Thoracic aorta (tissue), 2 donors: Measurements from ENCODE around the gene CARD9. TPM values are rescaled to one million over a fixed set of nuclear protein-coding genes. Genes with fewer than 3 reads are reported as not detected.

Experiments used
- ATAC-seq: fragments of 150-250 bp; one replicate; pipeline ENCODE4 v1.8.0; 2017; ENCODE audit warnings: low read depth; ENCODE audit not compliant: insufficient number of reproducible peaks, low FRiP score
- DNase-seq: peaks from one replicate; pipeline ENCODE4 v3.0.0-alpha.2; 2020; ENCODE audit warnings: low spot score
- H3K27ac ChIP-seq, 2 donors: fragments of 200-600 bp; sonication (generic); 1 replicate in 1 of 2; 2 replicates in 1 of 2; pipeline ENCODE4 v1.5.1; 2016; ENCODE audit warnings: mild to moderate bottlenecking in 2 of 2, moderate library complexity in 2 of 2
- H3K27me3 ChIP-seq: fragments of 200-600 bp; sonication (generic); replicated peaks from 2 replicates; pipeline ENCODE4 v1.6.0; 2016; ENCODE audit warnings: mild to moderate bottlenecking; ENCODE audit not compliant: insufficient read depth
- H3K36me3 ChIP-seq: fragments of 200-600 bp; sonication (generic); one replicate; pipeline ENCODE4 v1.5.1; 2016
- H3K4me1 ChIP-seq, 2 donors: fragments of 200-600 bp; sonication (generic); 1 replicate in 1 of 2; 2 replicates in 1 of 2; pipeline versions ENCODE4 v1.5.1 to v1.6.0; 2016; ENCODE audit warnings: low read depth in 2 of 2, mild to moderate bottlenecking in 1 of 2; ENCODE audit not compliant: control insufficient read depth in 1 of 2
- H3K4me3 ChIP-seq: fragments of 200-600 bp; sonication (generic); 2 replicates; pipeline ENCODE4 v1.5.1; 2016; ENCODE audit warnings: mild to moderate bottlenecking
- H3K9me3 ChIP-seq: fragments of 200-600 bp; sonication (generic); 2 replicates; pipeline ENCODE4 v1.5.1; 2016
- total RNA-seq, 2 donors: library from RNA; depleted of rRNA; stranded (reverse); fragments of >200 nt; gene quantifications; one replicate each; pipeline versions ENCODE4 v1.1.0 to v1.2.3, GENCODE V29; 2016
- TF ChIP-seq, protein P1 (sequence below): fragments of 200-600 bp; sonication (generic); IDR thresholded peaks from one replicate; pipeline ENCODE4 v1.5.1; 2019; ENCODE audit warnings: antibody characterized with exemption

CARD9 gene
- total RNA-seq, 2 donors from 2014 or later, result 1.4 to 6.6 TPM

DNA sequence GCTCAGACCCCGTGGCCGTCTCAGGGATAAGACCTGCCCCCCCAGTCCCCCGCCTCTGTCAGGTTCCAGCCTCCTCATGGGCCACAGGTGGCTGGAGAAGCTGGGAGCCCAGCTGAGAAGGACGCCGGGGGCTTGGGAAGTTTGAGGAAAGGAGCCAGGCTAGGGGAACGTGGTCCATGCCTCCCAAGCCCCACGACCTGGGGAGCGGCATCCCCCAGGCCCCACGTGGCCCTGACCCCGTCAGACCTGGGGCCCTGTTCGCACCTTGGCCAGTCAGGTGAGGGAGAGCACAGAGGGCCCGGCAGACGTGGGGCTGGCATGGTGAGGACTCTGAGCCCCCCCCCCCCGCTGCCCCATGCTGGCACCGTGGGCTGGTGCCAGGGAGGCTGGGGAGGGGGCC lies 42.4 kb downstream of the CARD9 start:
- Histone ChIP-seq H3K4me3 (no peak overlapping the region), H3K27me3 (no peaks in the 10 kb centered on the region), H3K4me1 (peaks cover 22 to 31% of the 10 kb centered on the region in 2 donors), H3K27ac (no peak overlapping the region), H3K36me3 (peaks cover 7% of the 10 kb centered on the region), H3K9me3 (no peaks in the 10 kb centered on the region)
- DNase-seq (no peak), ATAC-seq (no peak)
- TF ChIP-seq, protein P1, sequence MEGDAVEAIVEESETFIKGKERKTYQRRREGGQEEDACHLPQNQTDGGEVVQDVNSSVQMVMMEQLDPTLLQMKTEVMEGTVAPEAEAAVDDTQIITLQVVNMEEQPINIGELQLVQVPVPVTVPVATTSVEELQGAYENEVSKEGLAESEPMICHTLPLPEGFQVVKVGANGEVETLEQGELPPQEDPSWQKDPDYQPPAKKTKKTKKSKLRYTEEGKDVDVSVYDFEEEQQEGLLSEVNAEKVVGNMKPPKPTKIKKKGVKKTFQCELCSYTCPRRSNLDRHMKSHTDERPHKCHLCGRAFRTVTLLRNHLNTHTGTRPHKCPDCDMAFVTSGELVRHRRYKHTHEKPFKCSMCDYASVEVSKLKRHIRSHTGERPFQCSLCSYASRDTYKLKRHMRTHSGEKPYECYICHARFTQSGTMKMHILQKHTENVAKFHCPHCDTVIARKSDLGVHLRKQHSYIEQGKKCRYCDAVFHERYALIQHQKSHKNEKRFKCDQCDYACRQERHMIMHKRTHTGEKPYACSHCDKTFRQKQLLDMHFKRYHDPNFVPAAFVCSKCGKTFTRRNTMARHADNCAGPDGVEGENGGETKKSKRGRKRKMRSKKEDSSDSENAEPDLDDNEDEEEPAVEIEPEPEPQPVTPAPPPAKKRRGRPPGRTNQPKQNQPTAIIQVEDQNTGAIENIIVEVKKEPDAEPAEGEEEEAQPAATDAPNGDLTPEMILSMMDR, result no peak

DNA sequence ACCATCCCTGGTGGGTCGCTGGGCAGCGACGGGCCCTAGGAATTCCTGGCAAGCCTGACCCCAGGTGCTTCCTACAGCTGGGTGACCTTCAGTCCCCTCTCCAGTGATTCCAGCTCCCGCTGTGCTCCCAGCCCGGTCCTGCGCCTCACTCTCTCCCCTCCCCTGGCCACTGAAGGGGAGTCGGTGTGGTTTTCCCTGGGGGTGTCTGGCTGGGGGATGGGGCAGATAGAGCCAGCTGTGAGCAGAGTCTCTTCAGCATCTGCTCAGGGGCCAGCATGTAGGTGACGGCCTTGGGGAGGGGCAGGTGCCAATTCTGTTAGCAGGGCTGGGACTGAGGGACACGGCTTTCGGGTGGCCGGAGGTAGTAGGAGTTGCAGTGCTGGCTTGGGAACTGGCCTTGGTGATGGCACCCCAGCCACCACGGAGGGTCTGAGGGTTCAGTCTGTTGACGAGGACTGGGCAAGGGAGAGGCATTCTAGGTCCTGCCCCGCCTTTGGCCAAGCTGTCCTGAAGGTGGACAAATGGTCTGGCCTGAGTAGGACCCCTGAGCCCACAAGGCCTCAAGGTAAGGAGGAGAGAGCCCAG lies 43.0 kb downstream of the CARD9 start:
- ATAC-seq (no peak), DNase-seq (no peak)
- Histone ChIP-seq H3K27ac (no peak overlapping the region), H3K4me1 (peaks cover 24 to 36% of the 10 kb centered on the region in 2 donors), H3K27me3 (no peaks in the 10 kb centered on the region), H3K9me3 (no peaks in the 10 kb centered on the region), H3K4me3 (no peak overlapping the region), H3K36me3 (peaks cover 4% of the 10 kb centered on the region)
- TF ChIP-seq, protein P1, result no peak

DNA sequence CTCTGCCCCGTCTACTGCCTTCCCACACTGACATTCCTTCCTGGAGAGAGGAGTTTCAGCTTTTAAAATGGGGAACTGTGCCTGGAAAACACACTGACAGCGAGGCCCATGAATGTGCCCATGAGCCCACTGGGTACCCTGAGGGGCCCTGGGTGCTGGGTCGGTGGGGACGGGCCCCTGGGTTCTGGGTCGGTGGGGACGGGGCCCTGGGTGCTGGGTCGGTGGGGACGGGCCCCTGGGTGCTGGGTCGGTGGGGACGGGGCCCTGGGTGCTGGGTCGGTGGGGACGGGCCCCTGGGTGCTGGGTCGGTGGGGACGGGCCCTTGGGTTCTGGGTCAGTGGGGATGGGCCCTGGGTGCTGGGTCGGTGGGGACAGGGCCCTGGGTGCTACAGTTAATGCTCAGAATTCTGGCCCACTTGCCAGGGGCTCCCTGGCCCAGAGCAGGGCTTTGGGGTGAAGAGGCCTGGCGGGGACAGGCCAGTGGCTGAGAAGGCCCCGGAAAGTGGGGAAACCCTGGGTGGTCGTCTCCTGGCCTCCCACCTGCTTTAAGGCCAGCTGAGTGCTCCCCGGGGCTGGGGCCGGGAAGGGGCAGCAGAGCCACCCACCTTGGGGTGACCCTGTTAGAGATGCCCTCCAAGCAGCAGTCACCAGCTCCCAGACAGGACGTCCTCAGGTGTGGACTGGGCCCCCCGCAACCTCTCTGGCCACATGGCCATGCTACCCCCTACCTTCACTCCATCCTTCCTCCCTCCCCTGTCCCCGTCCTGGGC lies 43.6 kb downstream of the CARD9 start:
- no peaks in the 10 kb centered on the region for H3K27me3 ChIP-seq
- DNase-seq, result no peak
- no peak for ATAC-seq
- H3K27ac ChIP-seq, result no peak overlapping the region
- peaks cover 24 to 36% of the 10 kb centered on the region in 2 donors for H3K4me1 ChIP-seq
- no peak overlapping the region for H3K4me3 ChIP-seq
- H3K36me3 ChIP-seq, result no peaks in the 10 kb centered on the region
- H3K9me3 ChIP-seq, result no peaks in the 10 kb centered on the region
- TF ChIP-seq, protein P1, result no peak

DNA sequence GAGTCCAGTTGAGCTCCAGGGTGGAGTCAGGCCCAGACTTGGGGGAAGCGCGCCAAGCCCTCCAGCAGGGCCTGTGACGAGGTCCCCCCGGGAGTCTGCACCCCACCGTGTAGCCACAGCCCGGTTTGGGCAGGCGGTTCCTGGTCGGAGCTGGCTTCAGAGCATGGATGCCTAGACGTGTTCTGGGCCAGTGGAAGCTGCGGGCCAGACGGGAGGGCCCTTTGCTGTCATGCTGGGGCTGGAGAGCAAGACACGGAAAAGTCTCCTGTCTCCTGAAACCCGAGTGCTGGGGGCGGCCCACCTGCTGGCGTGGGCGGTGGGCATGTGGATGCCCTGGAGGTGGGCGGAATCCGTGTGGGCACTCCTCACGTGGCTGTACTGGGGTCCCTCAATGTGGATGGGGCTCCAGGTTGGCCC lies 44.2 kb downstream of the CARD9 start:
- H3K27me3 ChIP-seq, result no peaks in the 10 kb centered on the region
- H3K4me3 ChIP-seq, result peak overlapping the region; percentile 68
- H3K4me1 ChIP-seq, result peaks cover 24 to 36% of the 10 kb centered on the region in 2 donors
- no peaks in the 10 kb centered on the region for H3K36me3 ChIP-seq
- DNase-seq (no peak), ATAC-seq (no peak)
- no peaks in the 10 kb centered on the region for H3K9me3 ChIP-seq
- H3K27ac ChIP-seq, result no peak overlapping the region
- TF ChIP-seq, protein P1, result no peak

DNA sequence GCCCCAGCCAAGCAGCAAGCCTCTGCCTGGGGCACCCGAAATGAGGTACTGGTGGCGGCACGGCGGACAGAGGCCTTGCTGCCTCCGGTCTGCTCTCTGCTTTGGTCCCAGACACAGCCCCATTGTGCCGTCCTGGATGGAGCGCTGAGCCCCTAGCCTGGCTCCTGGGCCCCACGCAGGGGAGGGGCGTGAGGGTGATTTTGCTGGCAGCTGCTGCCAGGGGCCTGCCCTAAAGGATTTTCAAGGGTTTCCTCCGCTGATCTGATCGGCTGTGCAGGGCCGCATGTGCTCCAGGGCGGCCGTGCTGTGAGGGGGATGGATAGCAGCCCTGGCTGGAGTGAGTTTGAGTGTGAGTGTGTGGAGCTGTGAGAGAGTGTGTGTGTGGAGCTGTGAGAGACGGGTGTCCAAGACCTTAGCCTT lies 44.8 kb downstream of the CARD9 start:
- peak overlapping the region; percentile 68 for H3K4me3 ChIP-seq
- ATAC-seq (no peak), DNase-seq (no peak)
- H3K36me3 ChIP-seq, result no peaks in the 10 kb centered on the region
- H3K9me3 ChIP-seq, result no peaks in the 10 kb centered on the region
- H3K27ac ChIP-seq, result peak overlapping the region; percentile 31 to 41
- H3K27me3 ChIP-seq, result no peaks in the 10 kb centered on the region
- H3K4me1 ChIP-seq, result peaks cover 24 to 36% of the 10 kb centered on the region in 2 donors
- TF ChIP-seq, protein P1, result no peak
